ENCODE measurements around the gene NBPF9.
"Not testable (repeated sequence)": the region's sequence is repeated elsewhere in the genome, so short reads cannot be mapped to it uniquely, and the experiment has no call there.

The NBPF9 gene

GRCh38 chr1:149103109-149104081, at the start of gene NBPF9:
TSS of gene NBPF9 (minus strand) at chr1:149103551. CDS start at chr1:149082139, 21,412 bp downstream.
- not testable (repeated sequence) for DNase-seq

- DNase-seq: not testable (repeated sequence)
Measured at GRCh38 chr1:149149909-149150308, 46.6 kb upstream of the NBPF9 start.

DNA sequence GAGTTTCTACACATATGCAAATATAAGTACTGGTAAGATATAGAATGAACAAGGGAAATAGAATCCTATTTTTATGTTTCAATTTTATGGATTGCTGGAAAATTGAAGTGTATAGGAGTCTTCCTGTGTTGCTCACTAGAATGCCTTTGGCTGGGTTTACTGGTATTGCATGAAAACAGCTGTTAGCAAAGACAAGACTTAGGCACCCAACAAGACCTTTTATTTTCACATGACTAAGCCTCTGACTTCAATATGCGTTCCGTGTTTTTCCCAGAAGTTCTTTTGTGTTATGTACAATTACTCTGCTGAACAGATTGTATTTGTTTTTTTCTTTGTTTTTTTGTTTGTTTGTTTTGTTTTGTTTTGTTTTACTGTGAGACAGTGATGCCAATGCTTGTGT, 34.2 kb upstream of the NBPF9 start:
- not testable (repeated sequence) for DNase-seq

DNA sequence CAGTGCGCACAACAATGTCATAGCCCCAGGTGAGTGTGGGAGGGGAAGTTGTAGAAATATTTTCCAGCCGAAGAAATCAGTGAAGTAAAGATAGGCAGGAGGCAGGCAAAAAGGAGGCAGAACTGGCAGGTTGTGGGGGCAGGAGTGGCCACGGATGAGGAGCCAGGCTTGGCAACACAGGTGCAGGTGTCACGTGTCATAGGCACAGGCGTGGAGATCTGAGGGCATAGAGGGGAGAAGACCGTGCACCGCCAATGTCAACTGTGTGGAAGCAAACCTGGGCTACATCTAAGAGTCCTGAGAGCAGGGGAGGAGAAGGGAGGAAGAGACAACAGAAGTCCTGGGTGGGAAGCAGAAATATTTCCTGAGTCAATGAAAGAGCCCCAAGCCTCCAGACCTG, 27.6 kb upstream of the NBPF9 start:
- not testable (repeated sequence) for DNase-seq

DNA sequence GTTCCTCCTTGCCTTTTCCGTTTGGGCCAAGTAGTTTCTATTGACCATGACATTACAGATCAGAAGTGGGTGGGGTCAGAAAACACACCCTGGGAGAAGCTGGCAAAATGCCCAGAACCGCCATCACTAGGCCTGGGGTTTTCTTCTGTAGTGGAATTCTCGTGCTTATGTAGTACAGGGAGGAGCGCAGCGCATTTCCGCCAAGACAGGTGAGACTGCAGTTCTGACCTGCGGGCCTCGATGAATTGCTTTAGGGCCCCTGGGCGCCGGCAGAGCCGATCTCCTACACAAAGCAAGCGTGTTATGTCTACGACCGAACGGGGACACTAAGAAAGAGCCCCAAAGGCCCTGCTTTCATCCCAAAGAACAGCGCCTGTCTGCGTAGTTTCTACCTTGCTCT, 25.9 kb upstream of the NBPF9 start:
- not testable (repeated sequence) for DNase-seq

DNA sequence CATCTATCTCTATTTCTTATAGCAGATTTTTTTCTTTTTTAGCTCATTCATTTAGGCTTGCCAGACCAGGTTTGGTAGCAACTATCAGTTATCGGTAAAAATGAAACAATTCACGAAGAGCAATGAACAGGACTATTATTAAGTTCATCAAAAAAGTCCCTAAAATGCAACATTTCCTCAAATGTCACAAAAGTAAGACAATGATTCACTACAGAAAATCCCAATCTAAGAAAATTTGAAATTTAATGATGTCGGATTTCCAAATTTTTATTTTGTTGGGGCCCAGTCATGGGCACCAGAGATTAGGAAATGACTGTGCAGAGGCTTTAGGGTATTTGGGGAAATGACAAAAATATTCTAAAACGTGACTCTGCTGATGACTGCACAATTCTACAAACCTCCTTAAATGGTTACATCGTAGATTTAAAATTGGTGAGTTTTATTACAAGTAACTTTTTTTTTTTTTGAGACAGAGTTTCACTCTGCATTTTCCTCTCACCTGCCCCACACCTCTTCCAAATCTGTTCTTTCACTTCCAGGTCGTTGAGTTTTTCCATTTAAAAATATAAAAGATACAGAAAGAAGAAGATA, 23.3 kb upstream of the NBPF9 start:
- DNase-seq: not testable (repeated sequence)

- not testable (repeated sequence) for DNase-seq
Measured at GRCh38 chr1:149123948-149124926, 20.9 kb upstream of the NBPF9 start.

- not testable (repeated sequence) for DNase-seq
Measured at GRCh38 chr1:149112828-149113227, 9.5 kb upstream of the NBPF9 start.

DNA sequence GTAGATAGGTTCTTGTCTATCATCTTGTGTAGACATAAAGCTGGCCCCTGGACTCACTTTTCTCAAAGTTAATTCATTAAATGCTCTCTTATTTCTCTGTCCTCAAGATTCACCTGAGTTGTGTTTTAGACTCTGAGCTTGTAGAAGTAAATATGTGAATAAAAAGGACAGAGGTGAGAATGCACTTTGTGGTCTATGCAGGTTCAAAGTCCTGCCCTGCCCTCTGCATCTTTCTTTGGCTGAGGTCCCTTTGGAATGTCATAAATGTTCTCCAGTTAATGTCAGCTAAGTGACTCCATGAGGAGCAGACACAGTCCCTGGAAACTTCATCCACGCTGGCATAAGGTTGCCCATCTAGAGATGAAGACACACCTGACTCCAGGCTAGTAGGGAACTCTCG, 7.0 kb upstream of the NBPF9 start:
- DNase-seq: not testable (repeated sequence)

GRCh38 chr1:149102574-149102973, 777 bp downstream of the NBPF9 start:
- DNase-seq: not testable (repeated sequence)

- DNase-seq: not testable (repeated sequence)
Measured at GRCh38 chr1:149098276-149098675, 5.1 kb downstream of the NBPF9 start.

- not testable (repeated sequence) for DNase-seq
Measured at GRCh38 chr1:149093155-149093554, 10.2 kb downstream of the NBPF9 start.

GRCh38 chr1:149075505-149076127, 27.7 kb downstream of the NBPF9 start:
- DNase-seq: not testable (repeated sequence)

DNA sequence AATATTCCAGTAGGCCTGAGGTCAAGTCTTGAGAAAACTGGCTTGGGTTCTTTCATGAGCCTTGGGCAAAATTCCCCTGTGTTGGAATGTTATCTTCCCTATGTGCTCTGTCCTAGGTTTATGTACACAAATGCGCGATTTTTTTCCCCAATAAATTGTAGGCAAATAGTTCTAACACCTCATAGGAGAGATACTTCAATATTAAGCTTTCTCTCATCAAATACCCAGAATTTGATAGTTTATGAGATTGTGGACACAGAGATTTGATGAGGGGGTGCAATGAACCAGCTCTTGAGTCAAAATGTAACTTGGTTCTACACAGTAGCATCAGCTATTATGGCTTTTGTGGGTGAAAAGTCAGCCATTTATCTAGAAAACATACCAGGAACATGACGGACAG, 38.7 kb downstream of the NBPF9 start:
- DNase-seq: not testable (repeated sequence)

DNA sequence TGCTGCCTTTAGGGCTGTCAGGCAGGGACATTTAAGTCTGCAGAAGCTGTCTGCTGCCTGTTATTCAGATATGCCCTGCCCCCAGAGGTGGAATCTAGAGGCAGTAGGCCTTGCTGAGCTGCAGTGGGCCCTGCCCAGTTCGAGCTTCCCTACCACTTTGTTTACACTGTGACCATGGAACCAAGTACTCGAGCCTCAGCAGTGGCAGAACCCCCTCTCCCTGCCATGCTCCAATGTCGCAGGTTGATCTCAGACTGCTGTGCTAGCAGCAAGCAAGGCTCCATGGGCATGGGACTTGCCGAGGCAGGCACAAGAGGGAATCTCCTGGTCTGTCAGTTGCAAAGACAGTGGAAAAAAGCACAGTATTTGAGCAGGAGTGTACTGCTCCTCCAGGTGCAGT, 60.3 kb downstream of the NBPF9 start:
- DNase-seq: not testable (repeated sequence)

DNA sequence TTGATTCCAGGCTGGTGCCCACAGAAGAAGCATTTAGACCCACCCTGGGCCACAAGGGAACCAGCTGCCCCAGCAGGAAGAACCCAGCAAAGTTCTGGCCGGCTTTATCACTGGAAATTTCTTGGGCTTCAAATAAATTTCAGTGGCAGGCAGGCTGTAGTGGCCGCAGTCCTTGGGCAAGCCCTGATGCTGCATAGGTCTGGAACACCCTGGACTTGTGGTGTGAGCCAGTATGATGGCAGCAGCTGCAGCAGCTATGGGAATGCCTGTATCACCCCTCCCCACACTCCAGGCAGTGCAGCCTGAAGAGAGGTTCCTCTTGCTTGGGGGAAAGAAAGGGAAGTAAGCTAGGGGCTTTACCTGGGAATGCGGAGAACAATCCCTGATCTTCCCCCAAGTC, 69.4 kb downstream of the NBPF9 start:
- DNase-seq: not testable (repeated sequence)

GRCh38 chr1:149024327-149024726, 79.0 kb downstream of the NBPF9 start:
- DNase-seq: not testable (repeated sequence)

DNA sequence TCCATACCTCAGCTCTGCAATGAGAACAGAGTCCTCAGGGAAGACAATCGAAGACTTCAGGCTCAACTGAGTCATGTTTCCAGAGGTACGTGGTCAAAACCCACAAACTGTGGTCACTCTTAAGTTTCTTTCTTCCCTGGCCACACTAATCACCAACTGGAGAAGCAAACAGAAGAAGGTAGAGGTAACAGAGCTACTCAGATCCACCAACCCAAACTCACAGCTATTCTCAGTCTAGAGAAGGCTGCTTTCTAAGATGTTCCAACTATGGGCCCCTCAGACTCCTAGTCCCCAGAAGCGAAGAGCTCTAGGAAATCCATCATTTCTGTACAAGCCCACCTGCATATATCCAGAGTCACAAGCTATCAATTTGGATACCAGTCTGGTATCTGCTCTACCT, 84.8 kb downstream of the NBPF9 start:
- DNase-seq: not testable (repeated sequence)

GRCh38 chr1:149016626-149017025, 86.7 kb downstream of the NBPF9 start:
- DNase-seq: not testable (repeated sequence)

GRCh38 chr1:149015522-149015921, 87.8 kb downstream of the NBPF9 start:
- not testable (repeated sequence) for DNase-seq

GRCh38 chr1:149013513-149013912, 89.8 kb downstream of the NBPF9 start:
- not testable (repeated sequence) for DNase-seq

DNA sequence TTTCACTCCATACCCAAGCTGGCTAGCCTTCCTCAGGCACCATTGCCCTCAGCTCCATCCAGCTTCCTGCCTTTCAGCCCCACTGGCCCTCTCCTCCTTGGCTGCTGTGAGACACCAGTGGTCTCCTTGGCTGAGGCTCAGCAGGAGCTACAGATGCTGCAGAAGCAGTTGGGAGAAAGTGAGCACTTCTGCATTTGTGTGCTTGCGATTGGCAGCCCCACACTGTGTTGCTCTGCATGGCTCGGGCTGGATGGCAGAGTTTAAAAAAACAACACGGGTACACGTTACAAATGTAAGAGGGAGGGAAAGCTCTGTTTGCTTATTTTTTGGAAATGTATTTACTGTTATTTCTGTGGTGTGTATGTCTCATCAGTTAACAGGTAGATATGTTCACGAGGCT, 90.8 kb downstream of the NBPF9 start:
- not testable (repeated sequence) for DNase-seq
